Measurements from ENCODE around the gene TTF1.

DNA sequence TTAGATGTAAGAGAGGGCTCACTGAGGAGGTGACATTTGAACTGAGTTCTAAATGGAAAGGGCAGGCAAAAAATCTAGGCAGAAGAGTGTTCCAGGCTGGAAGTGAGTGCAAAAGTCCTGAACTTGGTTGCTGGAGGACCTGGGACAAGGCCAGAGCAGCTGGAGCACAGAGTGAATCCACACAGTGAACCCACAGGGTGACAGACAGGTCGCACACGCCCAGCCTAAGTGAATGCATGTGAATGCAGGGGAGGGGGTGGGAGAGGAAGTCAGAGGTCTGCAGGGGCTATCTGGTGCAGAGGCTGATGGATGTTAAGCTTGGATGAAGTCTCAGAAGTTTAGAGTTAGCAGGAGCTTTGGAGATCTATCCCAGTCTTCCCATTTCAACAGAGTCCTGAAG, 556 bp upstream of the TTF1 start:
- TF ChIP-seq POLR2A (IDR thresholded peaks at IDR 0.05) = no peak
- TF ChIP-seq, protein P1, sequence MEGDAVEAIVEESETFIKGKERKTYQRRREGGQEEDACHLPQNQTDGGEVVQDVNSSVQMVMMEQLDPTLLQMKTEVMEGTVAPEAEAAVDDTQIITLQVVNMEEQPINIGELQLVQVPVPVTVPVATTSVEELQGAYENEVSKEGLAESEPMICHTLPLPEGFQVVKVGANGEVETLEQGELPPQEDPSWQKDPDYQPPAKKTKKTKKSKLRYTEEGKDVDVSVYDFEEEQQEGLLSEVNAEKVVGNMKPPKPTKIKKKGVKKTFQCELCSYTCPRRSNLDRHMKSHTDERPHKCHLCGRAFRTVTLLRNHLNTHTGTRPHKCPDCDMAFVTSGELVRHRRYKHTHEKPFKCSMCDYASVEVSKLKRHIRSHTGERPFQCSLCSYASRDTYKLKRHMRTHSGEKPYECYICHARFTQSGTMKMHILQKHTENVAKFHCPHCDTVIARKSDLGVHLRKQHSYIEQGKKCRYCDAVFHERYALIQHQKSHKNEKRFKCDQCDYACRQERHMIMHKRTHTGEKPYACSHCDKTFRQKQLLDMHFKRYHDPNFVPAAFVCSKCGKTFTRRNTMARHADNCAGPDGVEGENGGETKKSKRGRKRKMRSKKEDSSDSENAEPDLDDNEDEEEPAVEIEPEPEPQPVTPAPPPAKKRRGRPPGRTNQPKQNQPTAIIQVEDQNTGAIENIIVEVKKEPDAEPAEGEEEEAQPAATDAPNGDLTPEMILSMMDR (IDR thresholded peaks at IDR 0.05) = no peak
